Fibroblast of skin of left biceps (primary cell): ENCODE measurements around the gene GAGE13.
"Not testable (repeated sequence)": the region's sequence is repeated elsewhere in the genome, so short reads cannot be mapped to it uniquely, and the experiment has no call there.

Source experiments
- DNase-seq, 2 experiments: peaks; one replicate each; pipeline ENCODE4 v3.0.0-alpha.2; 2013; ENCODE audit warnings: low read depth in 2 of 2

Gene GAGE13

GRCh38 chrX:49331282-49331681 lies at the start of gene GAGE13:
Gene GAGE13 (plus strand): TSS chrX:49331582. CDS start chrX:49332738, 1,156 bp downstream.
- not testable (repeated sequence) for DNase-seq

- no peak for DNase-seq
Observed at GRCh38 chrX:49282647-49283011, 48.8 kb upstream of the GAGE13 start.

- no peak for DNase-seq
Observed at GRCh38 chrX:49284212-49284611, 47.2 kb upstream of the GAGE13 start.

- DNase-seq: no peak
Observed at GRCh38 chrX:49286136-49286535, 45.2 kb upstream of the GAGE13 start.

GRCh38 chrX:49286581-49286980 lies 44.8 kb upstream of the GAGE13 start:
- no peak for DNase-seq

- DNase-seq: no peak
Observed at GRCh38 chrX:49287665-49288064, 43.7 kb upstream of the GAGE13 start.

- no peak for DNase-seq
Observed at GRCh38 chrX:49290215-49290614, 41.2 kb upstream of the GAGE13 start.

- no peak for DNase-seq
Observed at GRCh38 chrX:49291615-49292337, 39.6 kb upstream of the GAGE13 start.

- DNase-seq: no peak
Observed at GRCh38 chrX:49292400-49293362, 38.7 kb upstream of the GAGE13 start.

GRCh38 chrX:49299293-49299692 lies 32.1 kb upstream of the GAGE13 start:
- not testable (repeated sequence) for DNase-seq

GRCh38 chrX:49300703-49301102 lies 30.7 kb upstream of the GAGE13 start:
- DNase-seq: no peak

- no peak for DNase-seq
Observed at GRCh38 chrX:49303346-49303745, 28.0 kb upstream of the GAGE13 start, which contains the start of gene GAGE10. Gene GAGE10 (plus strand): TSS chrX:49303646. CDS start chrX:49304860, 1,214 bp downstream.

- not testable (repeated sequence) for DNase-seq
Observed at GRCh38 chrX:49307775-49308174, 23.6 kb upstream of the GAGE13 start.

GRCh38 chrX:49308604-49309269 lies 22.6 kb upstream of the GAGE13 start:
- DNase-seq: no peak

- peak in 1 of 2 experiments; percentile 2 for DNase-seq
Observed at GRCh38 chrX:49309401-49309981, 21.9 kb upstream of the GAGE13 start.

- no peak for DNase-seq
Observed at GRCh38 chrX:49310371-49310770, 21.0 kb upstream of the GAGE13 start.

- DNase-seq: no peak
Observed at GRCh38 chrX:49312176-49312575, 19.2 kb upstream of the GAGE13 start.

GRCh38 chrX:49316085-49316484 lies 15.3 kb upstream of the GAGE13 start:
- no peak for DNase-seq

GRCh38 chrX:49321737-49322136 lies 9.6 kb upstream of the GAGE13 start, which contains the start of gene GAGE12J:
Gene GAGE12J (plus strand): TSS chrX:49322037. CDS start chrX:49323194, 1,157 bp downstream.
- DNase-seq: not testable (repeated sequence)

GRCh38 chrX:49322266-49322665 lies 9.1 kb upstream of the GAGE13 start:
- DNase-seq: not testable (repeated sequence)

- not testable (repeated sequence) for DNase-seq
Observed at GRCh38 chrX:49323735-49324134, 7.6 kb upstream of the GAGE13 start.
